ENCODE measurements around the gene GSG1L.

The GSG1L gene

DNA sequence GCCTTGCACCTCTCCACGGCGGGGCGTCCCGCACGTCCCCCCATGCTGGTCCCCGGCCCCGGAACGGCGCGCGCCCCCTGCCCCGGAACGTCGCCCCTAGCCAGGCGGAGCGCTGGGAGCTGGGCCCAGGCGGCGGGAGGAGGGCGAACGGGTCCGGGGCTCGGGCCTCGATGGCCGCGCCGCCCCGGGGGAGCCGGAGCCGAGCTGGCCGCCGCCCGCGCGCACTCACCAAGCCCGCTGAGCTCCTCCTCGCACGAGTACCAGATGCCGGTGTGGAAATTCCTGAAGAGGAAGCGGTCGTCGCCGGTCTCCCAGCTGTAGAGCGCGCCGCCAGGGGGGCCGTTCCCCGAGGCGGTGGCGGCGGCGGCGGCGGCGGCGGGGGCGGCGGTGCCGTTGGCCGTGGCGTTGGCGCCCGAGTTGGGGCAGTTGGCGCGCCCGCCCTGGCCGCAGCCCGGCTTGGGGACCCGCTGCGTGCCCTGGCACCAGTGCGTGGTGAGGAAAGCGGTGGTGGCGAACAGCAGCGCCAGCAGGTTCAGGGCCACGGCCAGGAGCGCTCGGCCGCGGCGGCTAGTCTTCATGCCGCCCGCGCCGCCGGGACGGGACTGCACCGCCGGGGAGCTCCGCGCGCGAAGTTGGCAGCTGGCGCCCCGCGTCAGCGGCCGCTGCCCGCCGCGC, 530 bp downstream of the GSG1L start:
- no peak for DNase-seq

DNA sequence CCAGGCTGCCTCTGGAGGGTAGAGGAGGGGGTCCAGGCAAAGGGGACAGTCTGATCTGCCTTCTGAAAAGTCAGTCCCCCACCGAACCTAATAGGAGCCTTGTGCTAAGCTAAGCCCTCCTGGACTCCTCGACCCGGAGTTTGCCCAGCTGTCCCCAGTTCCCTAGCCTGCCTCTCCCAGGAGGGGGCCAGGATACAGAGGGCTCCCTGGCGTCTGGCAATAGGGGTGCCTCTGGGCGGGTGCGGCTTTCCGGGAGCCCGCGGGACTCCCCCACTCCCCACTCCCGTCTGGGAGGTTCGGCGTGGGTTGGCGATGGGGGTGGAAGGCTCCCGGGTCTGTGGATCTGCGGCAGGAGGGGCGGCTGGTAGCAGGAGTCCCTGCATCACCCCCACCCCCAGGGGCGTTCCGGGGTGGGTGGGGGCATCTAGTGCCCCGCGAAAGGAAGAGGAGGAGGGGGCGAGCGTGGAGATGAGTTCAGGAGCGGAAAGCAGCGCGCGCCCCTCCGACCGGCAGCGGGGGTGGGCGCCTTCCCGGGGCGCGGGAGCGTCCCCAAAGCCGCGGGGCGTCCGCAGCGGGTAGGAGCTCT, 1.2 kb downstream of the GSG1L start:
- DNase-seq = no peak

DNA sequence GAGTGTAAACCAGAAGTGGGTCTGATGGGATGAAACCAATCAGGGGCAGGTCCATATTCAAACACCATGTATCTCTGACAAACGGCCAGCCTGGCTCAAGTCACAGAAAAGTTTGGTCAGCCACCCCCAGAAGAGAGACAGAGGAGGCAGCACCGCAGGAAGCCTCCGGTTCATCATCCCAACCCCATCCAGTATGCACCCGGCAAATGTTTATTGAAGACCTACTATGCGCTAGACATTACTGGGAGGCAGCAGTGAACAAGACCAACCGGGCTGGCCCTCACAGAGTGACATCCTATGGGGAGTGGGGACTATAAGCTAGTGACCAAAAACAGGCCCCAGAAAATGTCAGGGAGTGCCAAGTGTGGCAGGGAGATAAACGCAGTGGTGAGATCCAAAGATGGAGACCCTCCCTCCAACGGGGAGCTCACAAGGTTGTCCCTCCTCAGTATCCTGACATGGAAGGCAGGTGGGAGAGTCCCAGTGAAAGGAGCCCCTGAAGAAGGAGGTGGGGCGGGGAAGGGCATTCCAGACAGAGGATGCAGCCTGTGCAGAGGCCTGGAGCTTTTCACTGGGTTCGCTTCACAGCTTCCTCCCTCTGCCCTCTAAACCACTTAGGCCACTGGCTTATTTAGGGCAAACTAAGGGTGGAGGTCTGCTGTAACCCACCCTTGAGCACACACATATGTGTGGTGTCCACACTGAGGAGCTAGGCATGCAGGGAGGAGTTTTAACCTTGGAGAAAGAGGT, 2.0 kb downstream of the GSG1L start:
- DNase-seq = no peak

DNA sequence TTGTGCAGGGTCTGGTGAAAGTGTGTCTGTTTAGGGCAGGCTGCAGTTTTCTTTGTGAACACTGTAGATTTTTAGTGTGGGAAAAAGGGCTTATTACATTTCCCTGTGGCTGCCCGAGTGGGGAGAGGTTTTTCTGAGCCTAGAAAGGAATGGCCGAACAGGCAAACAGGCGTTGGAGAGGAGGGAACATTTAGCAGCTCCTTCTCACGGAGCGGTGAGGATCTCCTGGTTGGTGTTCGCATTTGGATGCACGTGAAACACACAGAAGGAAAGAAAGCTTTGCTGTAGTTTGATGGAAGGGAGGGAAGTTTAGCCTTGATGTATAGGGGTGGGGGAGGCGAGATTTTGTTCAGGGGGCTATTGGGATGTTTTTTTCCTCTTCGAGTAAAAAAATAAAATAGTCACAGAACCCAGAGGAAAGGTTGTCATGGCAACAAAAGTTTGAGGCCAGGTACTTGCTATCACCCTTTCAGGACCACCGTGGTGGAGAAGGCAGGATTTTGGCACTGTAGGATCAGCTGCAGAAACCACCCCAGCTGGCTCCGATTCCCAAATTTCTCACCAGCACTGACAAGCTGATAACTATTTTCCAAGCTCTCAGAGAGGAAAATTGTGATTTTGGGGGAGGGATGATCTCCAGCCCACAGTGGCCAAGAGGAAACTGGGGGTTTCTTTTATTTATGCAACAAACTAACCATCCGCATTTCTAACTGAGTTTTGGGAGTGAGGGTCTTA, 3.5 kb downstream of the GSG1L start:
- no peak for DNase-seq

DNA sequence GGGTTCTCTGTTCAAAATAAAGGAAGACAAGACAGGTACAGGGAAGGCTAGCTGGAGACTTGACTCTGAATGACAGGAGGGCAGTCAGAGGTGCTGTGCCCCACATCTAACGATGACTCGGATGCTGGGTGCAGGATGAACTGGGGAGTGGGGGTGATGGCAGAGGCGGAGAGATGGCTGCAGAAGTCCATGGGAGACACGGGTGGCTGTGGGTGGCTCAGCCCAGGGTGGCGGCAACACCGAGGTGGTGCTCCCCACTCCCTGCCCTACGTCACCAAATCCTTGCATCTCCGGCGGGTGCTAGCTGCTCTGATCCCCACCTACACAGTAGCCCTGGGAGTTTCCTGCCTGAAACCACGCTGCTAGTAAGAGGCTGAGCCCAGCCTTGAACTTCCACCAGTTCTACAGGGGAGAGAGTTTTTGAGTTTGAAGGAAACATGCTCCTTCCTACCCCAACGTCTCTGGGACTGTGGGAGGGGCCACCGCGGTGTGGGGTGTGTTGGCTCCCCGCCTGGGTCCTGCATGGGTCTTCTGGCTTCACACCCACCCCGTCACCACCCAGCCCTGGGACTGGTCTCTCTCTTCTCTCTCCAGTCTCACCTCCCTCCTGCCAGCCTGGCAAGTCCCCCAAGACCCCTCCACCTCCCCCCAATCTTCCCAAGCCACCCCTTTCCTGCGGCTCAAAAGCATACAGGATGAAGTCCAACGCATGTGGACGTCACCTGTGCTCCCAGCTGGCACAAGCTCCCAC, 4.5 kb downstream of the GSG1L start:
- DNase-seq = no peak

DNA sequence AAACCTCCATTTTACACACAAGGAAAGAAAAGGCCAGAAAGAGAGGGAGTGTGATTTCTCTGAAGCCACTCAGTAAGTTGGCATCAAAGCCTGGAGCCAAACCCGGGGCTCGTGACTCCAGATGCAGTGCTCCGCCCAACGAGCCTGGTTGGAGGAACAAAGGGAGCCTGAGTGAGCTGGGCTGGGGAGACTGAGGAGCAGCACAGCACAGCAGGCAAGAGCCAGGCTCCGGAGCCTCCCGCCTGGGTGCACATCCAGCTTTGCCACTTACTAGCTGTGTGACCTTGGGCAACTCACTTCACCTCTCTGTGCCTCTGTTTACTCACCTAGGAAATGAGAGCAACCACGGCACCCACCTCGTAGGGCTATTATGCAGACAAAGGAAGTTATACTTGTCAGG, 5.6 kb downstream of the GSG1L start:
- no peak for DNase-seq

DNA sequence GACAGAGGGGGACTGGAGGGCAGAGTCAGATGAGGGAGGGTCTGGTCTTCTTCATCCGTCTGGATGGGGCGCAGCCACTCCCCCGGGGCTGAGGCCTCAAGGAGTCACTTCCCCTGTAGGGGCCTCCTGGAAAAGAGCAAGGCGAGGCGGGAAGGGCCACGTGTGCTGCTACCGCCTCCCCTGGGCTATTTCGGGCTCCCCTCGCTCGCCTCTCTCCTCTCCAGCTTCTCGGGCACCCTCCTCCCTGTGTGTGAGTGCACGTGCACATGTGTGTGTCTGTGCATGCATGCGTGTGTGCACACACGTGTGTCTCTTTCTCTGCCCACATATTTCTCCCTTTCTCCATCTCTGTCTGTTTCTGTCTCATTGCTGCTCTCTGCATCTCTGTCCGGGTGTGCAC, 10.1 kb downstream of the GSG1L start:
- DNase-seq = no peak

DNA sequence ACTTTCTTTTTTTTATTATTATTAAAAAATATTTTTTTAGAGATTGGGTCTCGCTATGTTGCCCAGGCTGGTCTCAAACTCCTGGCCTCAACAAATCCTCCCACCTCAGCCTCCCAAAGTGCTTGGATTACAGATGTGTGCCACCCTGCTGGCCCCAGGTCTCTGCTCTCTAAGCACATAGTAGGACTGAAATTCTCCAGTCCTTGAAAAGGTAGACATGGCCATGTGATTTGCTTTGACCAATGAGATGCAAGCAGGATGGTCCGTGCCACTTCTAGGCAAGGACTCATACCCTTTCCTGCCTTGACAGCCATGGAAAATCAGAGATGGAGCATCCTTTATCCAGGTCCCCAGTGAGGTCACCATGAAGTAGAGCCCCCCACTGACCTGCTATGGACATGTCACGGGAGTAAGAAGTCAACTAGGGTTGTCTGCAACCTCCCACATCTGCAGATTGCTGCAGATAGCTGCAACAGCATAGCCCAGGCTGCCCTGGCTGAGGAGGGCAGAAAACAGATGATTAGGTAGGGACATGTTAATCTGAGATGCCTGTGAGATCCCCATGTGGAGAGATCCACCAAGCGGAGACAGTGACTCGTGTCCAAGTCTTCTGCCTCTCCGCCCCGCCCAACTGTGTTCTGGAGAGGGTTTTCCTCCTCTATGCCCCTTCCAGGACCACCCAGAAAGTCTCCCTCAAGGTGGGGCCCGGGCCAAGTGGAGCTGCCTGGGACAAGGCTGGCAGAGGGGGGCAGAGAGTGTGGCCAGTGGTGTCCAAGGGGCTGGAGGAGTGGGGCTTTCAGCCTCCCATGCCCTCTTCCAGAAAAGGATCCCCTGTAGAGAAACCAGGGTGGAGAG, 11.0 kb downstream of the GSG1L start:
- DNase-seq = no peak

DNA sequence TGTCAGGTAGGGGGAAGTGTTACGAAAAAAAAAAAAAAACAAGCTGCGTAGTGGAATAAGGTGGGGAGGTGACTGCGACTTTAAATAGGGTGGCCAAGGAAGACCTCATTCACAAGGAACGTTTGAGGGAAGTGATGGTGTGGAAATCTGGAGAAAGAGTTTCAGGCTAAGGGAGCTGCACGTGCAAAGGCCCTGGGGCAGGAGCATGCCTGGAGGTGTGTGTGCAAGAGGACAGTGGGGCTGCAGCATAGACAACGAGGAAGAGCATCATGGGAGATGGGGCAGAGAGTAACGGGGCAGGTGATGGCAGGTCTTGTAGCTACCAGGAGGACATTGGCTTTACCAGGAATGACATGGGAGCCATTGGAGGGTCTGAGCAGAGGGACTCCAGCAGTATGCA, 12.0 kb downstream of the GSG1L start:
- DNase-seq = no peak

DNA sequence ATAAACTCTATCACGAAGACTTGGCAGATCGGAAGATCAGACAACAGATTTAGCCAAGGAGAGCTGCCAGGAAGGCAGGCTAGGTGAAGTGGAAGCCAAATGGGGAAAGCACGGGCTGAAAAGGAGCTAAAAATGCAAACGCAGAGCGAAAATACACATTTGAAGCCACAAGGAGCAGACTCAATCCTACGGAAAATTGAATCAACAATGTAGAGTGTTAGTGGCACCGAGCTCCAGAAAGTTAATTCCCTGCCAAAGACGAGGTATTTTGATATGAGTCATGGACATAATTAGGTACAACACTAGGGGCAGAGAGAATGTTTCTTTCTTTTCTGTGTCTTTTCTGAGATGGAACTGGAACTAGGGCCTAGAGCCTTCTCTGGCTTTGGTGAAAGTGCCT, 20.7 kb downstream of the GSG1L start:
- no peak for DNase-seq

DNA sequence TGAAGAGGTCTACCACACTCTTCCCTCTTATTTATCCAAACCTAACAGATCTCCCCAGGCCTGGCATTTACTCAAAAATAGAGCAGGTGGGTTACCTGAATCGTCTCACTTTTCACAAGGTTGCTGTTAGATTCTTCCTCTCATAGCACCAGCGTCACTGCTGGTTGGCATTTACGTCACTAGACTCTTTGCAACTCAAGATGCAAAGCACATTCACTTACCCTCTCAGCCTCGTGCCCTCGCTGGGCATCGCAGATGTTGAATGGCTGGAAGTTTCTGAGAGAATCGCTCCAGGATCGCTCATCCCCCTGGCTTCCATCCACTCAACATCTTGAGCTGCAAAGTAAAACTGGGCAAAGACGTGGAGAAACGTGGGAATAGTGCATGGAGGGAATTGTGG, 21.9 kb downstream of the GSG1L start:
- no peak for DNase-seq

DNA sequence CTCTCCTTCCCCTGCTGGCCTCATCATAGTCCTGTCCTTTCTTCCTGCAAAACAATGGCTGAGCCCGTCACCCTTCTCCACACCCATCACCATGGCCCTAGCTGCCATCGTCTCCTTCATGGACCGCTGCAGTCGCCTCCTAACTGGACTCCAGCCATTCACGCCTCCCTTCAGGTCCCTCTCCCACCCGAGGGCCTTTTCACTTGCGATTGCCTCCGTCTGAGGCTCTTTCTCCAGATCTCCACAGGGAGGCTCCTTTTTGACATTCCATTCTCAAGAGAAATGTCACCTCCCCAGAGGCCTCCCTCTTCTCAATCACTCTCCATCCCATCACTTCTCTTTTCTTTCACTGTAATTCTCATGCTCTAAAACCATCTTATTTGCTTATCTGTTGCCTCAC, 23.5 kb downstream of the GSG1L start:
- DNase-seq = no peak

DNA sequence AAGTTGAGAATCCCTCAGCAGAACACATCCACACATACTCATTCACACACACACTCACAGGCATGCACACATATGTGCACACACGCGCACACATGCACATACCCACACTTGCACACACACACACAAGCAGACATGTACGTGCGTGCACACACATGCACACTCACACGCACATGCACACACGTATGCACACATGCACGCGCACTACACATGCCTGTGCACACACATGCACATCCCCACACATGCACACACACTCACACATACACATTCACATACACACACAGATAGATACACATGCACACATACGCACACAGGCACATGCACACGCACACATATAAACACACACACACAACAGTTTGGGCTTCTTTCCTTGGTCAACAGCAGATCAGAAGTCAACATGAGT, 24.0 kb downstream of the GSG1L start:
- no peak for DNase-seq

DNA sequence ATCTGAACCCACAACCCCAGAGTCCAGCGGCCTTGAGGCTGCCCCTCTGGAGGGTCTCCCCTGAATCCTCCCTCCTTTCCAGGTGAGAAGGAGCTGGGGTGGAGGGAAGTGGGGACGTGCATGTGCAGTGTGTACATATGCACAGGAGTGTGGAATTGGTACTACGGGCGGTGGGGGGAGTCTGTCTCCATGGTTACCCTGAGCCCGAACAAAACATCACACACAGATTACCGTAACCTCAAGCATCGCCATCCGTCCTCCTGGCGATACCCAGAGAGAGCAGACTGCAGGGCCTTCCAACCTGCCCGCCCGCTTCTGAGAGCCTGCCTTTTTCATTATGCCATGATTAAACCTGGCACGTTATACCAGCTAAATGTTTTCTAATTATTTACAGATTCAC, 25.1 kb downstream of the GSG1L start:
- no peak for DNase-seq

DNA sequence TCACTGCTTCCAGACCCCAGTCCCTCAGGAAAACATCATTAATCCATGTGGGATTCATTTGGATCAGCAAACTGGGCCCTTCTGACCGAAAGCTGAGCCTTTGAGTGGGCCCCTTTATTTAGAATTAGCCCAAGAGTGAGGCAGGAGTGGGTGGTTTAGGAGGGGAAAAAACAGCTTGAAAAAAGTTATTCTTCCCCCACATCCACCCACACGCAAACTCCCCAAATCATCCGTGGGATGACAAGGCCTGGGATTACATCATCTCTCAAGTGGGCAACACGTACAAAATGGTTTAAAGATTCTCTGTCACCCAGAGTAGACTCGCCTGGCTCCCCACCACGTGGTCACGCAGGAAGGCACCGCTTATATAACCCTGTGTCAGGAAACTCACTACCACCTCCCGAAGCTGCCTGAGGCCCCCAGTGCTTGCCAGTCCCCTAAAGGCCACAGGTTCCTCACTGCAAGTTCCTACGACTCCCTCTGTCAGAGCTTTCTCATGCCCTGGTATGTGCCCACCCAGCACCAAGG, 27.6 kb downstream of the GSG1L start:
- no peak for DNase-seq

DNA sequence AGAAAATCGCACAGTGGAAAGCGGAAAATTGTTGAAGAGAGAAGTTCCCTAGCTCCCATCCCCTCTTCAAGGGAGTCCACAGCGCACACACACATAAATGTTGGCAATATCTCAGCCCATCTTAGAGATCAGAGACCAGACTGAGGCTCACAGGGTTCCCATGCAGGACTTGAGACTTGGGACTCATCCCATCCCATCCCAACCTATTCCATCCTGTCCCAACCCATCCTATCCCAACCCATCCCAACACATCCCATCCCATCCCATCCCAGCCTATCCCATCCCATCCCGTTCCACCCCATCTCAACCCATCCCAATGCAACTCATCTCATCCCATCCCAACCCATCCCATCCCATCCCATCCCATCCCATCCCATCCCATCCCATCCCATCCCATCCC, 29.6 kb downstream of the GSG1L start:
- DNase-seq = no peak

DNA sequence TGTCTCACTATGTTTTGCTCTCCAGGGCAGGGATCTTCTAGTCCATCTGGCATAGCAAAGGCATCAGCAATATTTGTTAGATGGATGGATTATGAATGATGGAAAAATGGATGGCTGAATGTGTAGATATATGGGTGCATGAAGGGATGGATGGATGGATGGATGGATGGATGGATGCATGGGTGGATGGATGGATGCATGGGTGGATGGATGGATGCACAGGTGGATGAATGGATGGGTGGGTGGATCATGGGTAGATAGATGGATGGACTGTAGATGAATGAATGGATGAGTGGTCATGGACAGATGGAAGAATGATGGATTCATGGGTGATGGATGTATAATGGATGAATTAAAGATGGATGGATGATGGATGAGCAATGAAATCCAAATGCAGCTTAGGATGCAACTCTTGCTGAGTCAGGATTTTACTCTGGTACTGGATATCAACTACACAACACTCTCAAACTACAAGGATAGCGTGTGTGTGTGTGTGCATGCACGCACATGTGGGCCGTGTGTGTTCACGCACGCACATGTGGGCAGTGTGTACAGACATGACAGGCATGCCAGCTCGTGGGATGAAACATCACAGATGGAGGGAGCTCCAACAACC, 34.0 kb downstream of the GSG1L start:
- no peak for DNase-seq

DNA sequence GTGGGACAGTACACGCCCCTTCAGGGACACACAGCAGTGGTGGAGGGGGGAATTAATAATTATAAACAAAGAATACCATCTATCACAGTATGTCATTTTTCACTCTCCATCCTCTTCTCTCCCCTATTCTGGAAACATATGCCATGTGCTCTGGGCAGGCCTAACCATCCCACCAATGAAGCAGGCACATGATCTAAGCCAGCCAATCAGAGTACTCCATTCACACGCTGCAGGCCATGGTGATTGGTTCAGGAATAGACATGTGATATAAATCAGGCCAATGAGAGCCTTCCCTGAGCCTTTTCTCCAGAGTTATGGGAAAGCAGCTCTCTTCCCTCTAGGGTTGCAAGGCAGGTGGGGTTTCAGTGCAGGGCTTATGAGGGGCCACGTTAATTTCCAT, 36.5 kb downstream of the GSG1L start:
- DNase-seq = no peak

DNA sequence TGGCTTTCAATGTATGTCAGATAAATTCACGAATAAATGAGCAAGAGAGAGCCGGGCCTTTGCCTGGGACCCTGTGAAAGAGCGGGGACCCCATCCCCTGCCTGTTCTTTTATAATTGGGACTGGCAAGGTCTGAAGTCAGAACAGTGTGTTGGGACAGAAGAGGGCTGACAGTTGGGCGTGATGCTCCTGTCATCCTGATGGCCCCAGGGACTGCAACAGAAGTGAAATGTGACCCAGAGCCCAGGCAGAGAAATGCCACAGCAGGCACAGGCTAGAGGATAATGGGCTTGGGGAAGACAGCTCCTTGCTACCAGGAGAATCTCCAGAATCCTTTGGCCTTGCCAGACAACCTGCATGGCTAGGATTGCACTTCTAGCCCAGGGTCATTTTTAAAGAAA, 37.9 kb downstream of the GSG1L start:
- DNase-seq = no peak

DNA sequence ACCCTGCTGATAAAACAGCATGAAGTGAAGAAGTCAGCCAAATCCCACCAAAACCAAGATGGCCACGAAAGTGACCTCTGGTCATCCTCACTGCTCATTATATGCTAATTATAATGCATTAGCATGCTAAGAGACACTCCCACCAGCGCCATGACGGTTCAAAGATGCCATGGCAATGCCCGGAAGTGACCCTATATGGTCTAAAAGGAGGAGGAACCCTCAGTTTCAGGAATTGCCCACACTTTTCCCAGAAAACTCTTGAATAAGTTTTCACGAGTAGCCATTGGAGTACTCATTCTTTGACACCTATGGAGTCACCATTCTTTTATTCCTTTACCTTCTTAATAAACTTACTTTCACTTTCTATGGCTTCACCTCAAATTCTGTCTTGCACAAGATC, 44.3 kb downstream of the GSG1L start:
- DNase-seq = no peak

DNA sequence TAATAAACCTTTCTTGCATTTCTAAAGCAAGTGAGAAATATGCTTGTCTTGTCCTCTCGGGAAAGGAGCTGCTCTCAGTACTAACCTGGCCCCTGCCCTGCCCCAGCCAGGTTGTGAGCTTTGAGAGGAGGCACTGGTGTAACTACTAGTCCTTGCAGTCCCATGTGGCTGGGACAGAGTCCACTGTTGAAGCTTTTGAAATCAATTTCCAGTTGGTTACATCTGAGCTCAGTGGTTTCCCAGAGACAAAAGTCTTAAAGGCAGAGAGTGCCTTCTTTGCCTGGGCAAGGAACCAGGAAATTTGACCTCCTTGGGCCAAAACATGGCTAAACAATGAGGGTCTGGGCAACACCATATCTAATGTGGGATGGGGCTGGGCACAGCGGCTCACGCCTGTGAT, 48.7 kb downstream of the GSG1L start:
- no peak for DNase-seq

Data from central memory CD4-positive, alpha-beta T cell (primary cell).